ENCODE data around the gene SRGAP3. TPM values are rescaled to one million over a fixed set of nuclear protein-coding genes. Genes with fewer than 3 reads are reported as not detected.

SRGAP3 gene
- total and polyA plus RNA-seq, 2 experiments from 2014 or later = 7.4 to 8.3 TPM

- TF ChIP-seq EZH2phosphoT487 (IDR thresholded peaks at IDR 0.05; ENCODE audit: low read depth, severe bottlenecking, unreplicated experiment) (no peak), EZH2 (IDR thresholded peaks at IDR 0.05; ENCODE audit: borderline replicate concordance) (no peak), CTCF (IDR thresholded peaks at IDR 0.05; ENCODE audit: poor library complexity) (no peak)
- Histone ChIP-seq H3K4me2 (no peak overlapping the region), H2AFZ (no peak overlapping the region), H3K9me2 (replicated peaks; ENCODE audit: insufficient read depth) (no peaks in the 10 kb centered on the region), H3K4me3 (no peak overlapping the region), H4K20me1 (ENCODE audit: insufficient read depth, poor library complexity, severe bottlenecking) (no peaks in the 10 kb centered on the region), H3K27ac (no peak overlapping the region), H3K9me3 (ENCODE audit: low read depth) (no peaks in the 10 kb centered on the region), H3K79me2 (no peaks in the 10 kb centered on the region), H3K4me1 (ENCODE audit: insufficient read depth) (peaks cover 14% of the 10 kb centered on the region), H3K36me3 (replicated peaks; ENCODE audit: insufficient read depth, low read depth) (no peaks in the 10 kb centered on the region), H3K27me3 (no peaks in the 10 kb centered on the region)
- WGBS (ENCODE audit: low lambda C conversion rate, missing lambda C conversion rate) = 95% methylated on average over 6 of the region's 6 CpGs
- no peak for DNase-seq (ENCODE audit: low spot score)
These were observed 265.4 kb downstream of the SRGAP3 start for GRCh38 chr3:8984081-8984480.

GRCh38 chr3:8983591-8983990 lies 265.9 kb downstream of the SRGAP3 start:
- Histone ChIP-seq H4K20me1 (ENCODE audit: insufficient read depth, poor library complexity, severe bottlenecking) (no peaks in the 10 kb centered on the region), H3K79me2 (no peaks in the 10 kb centered on the region), H3K36me3 (replicated peaks; ENCODE audit: insufficient read depth, low read depth) (no peaks in the 10 kb centered on the region), H3K27me3 (no peaks in the 10 kb centered on the region), H2AFZ (no peak overlapping the region), H3K27ac (no peak overlapping the region), H3K4me2 (no peak overlapping the region), H3K4me1 (ENCODE audit: insufficient read depth) (peaks cover 14% of the 10 kb centered on the region), H3K9me3 (ENCODE audit: low read depth) (no peaks in the 10 kb centered on the region), H3K4me3 (no peak overlapping the region), H3K9me2 (replicated peaks; ENCODE audit: insufficient read depth) (no peaks in the 10 kb centered on the region)
- no peak for DNase-seq (ENCODE audit: low spot score)
- TF ChIP-seq EZH2phosphoT487 (IDR thresholded peaks at IDR 0.05; ENCODE audit: low read depth, severe bottlenecking, unreplicated experiment) (no peak), CTCF (IDR thresholded peaks at IDR 0.05; ENCODE audit: poor library complexity) (no peak), EZH2 (IDR thresholded peaks at IDR 0.05; ENCODE audit: borderline replicate concordance) (no peak)
- 86% methylated on average over 5 of the region's 5 CpGs for WGBS (ENCODE audit: low lambda C conversion rate, missing lambda C conversion rate)

- Histone ChIP-seq H3K36me3 (replicated peaks; ENCODE audit: insufficient read depth, low read depth) (no peaks in the 10 kb centered on the region), H3K4me1 (ENCODE audit: insufficient read depth) (peaks cover 12% of the 10 kb centered on the region), H3K9me3 (ENCODE audit: low read depth) (no peaks in the 10 kb centered on the region), H3K79me2 (no peaks in the 10 kb centered on the region), H2AFZ (no peak overlapping the region), H3K9me2 (replicated peaks; ENCODE audit: insufficient read depth) (no peaks in the 10 kb centered on the region), H3K27me3 (no peaks in the 10 kb centered on the region), H3K4me2 (no peak overlapping the region), H3K27ac (peak overlapping the region; percentile 52), H4K20me1 (ENCODE audit: insufficient read depth, poor library complexity, severe bottlenecking) (no peaks in the 10 kb centered on the region), H3K4me3 (no peak overlapping the region)
- DNase-seq (ENCODE audit: low spot score) = no peak
- 87% methylated on average over 1 of the region's 1 CpG for WGBS (ENCODE audit: low lambda C conversion rate, missing lambda C conversion rate)
- TF ChIP-seq EZH2phosphoT487 (IDR thresholded peaks at IDR 0.05; ENCODE audit: low read depth, severe bottlenecking, unreplicated experiment) = no peak
- no peak for TF ChIP-seq CTCF (IDR thresholded peaks at IDR 0.05; ENCODE audit: poor library complexity)
- no peak for TF ChIP-seq EZH2 (IDR thresholded peaks at IDR 0.05; ENCODE audit: borderline replicate concordance)
These were observed 266.4 kb downstream of the SRGAP3 start for GRCh38 chr3:8983026-8983425.

- Histone ChIP-seq H3K79me2 (no peaks in the 10 kb centered on the region), H3K27me3 (no peaks in the 10 kb centered on the region), H3K27ac (peak overlapping the region; percentile 52), H3K4me1 (ENCODE audit: insufficient read depth) (peaks cover 7% of the 10 kb centered on the region), H2AFZ (no peak overlapping the region), H4K20me1 (ENCODE audit: insufficient read depth, poor library complexity, severe bottlenecking) (no peaks in the 10 kb centered on the region), H3K4me3 (no peak overlapping the region), H3K9me2 (replicated peaks; ENCODE audit: insufficient read depth) (no peaks in the 10 kb centered on the region), H3K9me3 (ENCODE audit: low read depth) (no peaks in the 10 kb centered on the region), H3K36me3 (replicated peaks; ENCODE audit: insufficient read depth, low read depth) (no peaks in the 10 kb centered on the region), H3K4me2 (no peak overlapping the region)
- DNase-seq (ENCODE audit: low spot score) = peak; percentile 35
- WGBS (ENCODE audit: low lambda C conversion rate, missing lambda C conversion rate) = 54% methylated on average over 5 of the region's 5 CpGs
- TF ChIP-seq EZH2phosphoT487 (IDR thresholded peaks at IDR 0.05; ENCODE audit: low read depth, severe bottlenecking, unreplicated experiment) = no peak
- no peak for TF ChIP-seq CTCF (IDR thresholded peaks at IDR 0.05; ENCODE audit: poor library complexity)
- no peak for TF ChIP-seq EZH2 (IDR thresholded peaks at IDR 0.05; ENCODE audit: borderline replicate concordance)
These were observed 266.9 kb downstream of the SRGAP3 start for GRCh38 chr3:8982509-8982908.

Measured in hepatocyte (in vitro differentiated cells).